Measurements from ENCODE around the gene MDGA2.

The MDGA2 gene

DNA sequence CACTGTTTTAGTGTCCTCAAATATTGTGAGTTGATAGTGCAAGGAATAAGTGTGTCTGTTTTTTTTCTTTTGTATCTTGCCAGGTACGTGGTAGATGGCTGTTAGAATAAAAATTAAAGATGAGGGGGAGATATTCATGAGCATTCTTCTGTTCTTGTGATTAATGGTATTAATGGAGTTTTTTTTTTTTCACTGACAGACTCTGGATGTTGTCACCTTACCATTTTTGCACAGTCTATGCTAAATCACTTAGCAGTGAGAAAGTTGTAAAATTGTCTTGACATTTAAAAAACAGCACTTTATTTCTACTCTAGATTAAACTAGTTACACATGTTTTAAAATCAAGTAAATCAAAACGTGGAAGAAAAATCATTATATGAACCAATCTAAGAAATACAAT lies 204.3 kb downstream of the MDGA2 start:
- no peak for DNase-seq

DNA sequence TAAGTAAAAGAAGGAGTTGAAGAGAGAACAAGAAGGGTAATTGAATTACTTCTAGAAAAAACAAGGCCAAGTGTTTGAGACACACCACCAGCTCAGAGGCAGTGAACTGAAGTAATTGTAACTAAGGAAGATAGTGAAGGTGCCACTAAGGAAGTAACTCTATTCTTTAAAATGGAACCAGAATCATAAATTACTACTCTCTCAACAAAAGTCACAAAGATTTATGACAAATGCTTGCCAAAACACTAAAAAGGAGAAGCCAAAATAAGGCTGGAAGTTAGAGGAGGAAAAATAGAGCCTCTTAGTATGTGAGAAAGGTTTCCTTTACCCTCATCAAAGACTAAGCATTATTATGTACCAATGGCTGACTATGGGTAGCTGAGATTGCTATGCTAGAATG lies 208.5 kb downstream of the MDGA2 start:
- DNase-seq, result no peak

DNA sequence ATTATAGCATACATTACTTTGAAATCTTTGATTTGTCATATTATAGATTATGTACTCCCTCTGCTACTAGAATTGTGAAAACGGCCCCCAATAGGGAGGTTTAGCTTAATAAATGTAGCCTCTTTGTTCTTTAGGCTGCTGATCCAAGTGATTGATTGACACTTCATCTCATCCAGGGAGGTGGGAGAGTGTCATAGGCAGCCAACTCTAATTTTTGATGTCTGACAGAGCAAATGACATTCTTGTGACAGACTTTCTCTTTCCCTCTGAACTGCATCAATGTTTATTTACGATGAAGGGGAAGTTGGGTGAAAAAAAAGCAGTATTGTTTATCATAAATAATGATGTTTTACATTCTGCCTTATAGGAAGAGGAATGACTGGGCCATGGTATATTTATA lies 221.4 kb downstream of the MDGA2 start:
- DNase-seq, result no peak

- DNase-seq, result no peak
Measured at GRCh38 chr14:47447076-47447475, 228.3 kb downstream of the MDGA2 start.

- DNase-seq, result no peak
Measured at GRCh38 chr14:47442211-47442610, 233.2 kb downstream of the MDGA2 start.

DNA sequence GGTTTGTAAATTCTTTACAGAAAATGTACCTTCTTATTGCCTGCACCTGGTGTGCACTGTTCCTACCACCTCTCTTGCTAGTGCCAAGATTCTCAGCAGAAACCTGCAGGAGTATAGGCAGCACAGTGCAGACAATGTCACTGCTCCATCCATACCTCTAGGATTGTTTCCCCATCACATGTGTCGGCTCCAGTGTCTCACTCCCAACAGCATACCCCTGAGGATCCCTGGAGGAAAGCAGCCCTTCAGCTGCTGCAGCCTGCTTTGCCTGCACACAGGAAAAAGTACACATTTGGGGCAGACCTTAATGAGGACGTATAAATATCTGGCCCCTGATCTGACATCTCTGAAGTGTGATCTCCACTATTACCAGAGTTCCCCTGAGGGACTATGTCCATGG lies 235.5 kb downstream of the MDGA2 start:
- no peak for DNase-seq

DNA sequence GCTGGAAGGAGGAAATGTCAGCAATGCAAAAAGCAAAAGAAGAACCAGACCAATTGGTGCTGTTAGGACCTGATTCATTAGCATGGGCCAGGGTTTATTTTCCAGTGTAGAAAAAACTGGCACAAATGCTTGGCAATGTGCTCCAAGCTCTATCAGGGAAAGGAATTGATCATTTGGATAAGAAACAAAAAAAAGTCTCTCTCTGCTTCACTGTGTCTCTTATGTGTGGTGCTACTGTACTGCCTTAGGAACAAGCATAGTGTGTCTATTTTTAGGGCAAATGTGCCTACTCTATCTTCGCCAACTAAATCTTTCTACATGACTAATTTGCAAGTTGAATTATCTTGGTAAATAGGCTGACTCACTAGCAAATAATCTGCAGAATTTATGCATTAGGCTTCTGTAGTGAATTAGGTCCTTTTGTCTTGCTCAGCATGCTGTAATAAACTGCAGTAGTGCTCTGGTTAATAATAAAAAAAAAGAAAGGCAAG lies 236.7 kb downstream of the MDGA2 start:
- no peak for DNase-seq

- DNase-seq, result no peak
Measured at GRCh38 chr14:47435331-47435965, 240.0 kb downstream of the MDGA2 start.

- DNase-seq, result no peak
Measured at GRCh38 chr14:47427629-47428028, 247.8 kb downstream of the MDGA2 start.

DNA sequence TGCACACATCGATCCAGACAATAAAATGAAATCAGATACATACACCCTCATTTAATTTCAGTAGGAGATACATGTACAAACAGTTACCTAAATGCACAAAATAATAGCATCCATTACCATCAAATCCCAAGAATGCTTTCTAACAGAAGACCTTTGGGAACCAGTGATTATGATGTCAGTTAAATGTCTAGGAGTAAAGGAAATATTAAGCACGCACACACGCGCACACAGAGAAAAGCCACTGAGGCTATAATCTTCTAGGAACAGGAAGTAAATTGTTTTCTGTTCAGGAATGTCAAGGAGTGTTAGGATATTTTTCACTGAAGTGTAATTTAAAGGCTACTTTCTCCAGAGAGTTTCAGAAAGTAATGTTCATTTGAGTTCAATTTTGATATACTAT lies 250.1 kb downstream of the MDGA2 start:
- DNase-seq, result no peak

DNA sequence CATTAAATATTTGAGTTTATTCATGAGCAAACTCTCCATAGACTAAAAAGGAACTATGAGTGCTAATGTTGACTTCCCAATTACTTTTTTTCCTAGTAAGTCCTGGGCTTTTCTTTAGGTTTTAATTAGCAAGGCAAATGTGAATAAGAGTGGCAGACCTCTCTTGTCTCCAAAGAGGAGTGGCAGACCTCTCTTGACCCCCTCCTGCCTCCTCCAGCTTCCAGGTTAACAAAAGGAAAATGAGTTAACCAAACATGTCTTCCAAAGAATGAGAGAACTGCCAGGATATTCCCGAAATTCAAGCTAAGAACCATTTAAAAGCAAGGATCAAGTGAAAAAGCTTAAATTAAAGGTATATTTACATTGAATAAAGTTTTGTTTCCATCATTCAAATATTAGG lies 253.2 kb downstream of the MDGA2 start:
- no peak for DNase-seq

- no peak for DNase-seq
Measured at GRCh38 chr14:47411523-47411922, 263.9 kb downstream of the MDGA2 start.

GRCh38 chr14:47392326-47392725 lies 283.1 kb downstream of the MDGA2 start:
- no peak for DNase-seq

- no peak for DNase-seq
Measured at GRCh38 chr14:47390831-47391504, 284.4 kb downstream of the MDGA2 start.

DNA sequence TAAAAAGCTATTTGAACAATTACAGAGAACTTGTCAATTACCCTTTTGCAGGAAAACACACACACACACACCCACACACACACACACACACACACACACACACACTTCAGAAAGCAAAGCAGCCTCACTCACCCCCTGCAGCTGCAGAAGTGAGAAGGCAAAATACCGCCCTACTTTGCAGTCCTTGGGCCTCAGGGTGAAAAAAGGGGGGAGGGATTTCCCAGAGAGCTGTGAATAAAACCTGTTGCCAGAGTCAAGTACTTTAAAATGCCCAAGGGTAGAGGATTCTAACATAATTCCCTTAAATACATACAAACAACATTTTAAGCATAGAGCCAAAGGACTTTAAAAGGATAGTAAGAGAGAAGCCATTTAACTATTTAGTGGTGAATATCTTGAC lies 285.9 kb downstream of the MDGA2 start:
- no peak for DNase-seq

- DNase-seq, result no peak
Measured at GRCh38 chr14:47366006-47366405, 309.4 kb downstream of the MDGA2 start.

GRCh38 chr14:47365233-47365632 lies 310.2 kb downstream of the MDGA2 start:
- no peak for DNase-seq

GRCh38 chr14:47353186-47353585 lies 322.2 kb downstream of the MDGA2 start:
- no peak for DNase-seq

GRCh38 chr14:47346849-47347248 lies 328.6 kb downstream of the MDGA2 start:
- DNase-seq, result no peak

DNA sequence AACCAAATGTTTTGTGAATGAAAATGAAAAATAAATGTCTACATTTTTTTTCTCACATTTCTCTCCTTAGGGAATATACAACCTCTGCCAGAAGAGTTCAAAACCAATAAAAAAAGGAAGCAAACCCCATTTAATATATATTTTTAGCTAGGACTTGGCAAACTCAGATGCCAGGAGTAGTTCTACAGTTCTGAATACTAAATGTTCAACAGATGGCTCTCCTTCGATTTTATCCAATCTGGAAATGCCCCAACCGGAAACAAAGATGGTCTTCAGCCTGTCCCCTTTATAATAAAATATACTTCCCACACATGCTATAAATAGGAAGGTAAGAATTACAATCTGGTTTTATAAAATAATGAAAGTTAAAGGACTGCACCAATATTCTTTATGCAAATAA lies 330.4 kb downstream of the MDGA2 start:
- DNase-seq, result no peak

DNA sequence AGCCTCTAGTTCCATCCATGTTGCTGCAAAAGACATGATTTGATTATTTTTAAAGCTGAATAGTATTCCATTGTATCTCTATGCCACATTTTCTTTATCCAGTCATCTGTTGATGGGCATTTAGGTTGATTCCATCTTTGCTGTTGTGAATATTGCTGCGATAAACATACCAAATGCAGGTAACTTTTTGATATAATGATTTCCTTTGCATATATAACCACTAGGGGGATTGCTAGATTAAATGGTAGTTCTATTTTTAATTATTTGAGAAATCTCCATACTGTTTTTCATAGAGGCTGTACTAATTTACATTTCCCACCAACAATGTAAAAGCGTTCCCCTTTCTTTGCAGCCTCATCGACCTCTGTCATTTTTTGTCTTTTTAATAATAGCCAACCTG lies 342.5 kb downstream of the MDGA2 start:
- no peak for DNase-seq

DNA sequence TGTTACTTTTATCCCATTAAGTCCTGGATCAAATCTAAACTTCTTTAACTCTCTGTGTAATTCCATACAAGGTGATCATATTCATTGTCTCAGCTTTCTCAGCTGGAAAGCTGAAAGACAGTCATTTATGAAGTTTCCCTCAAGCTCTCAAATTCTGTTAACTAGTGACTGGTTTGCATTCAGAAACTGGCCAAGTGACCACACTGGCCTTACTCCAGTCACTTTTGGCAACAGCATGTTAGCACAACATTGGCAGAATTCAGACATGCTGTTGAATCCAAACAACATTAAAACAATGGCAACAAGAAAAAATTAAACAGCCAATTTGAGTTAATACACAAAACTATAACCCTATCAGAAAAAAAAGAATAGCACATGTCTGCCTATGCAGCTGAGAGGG lies 343.3 kb downstream of the MDGA2 start:
- DNase-seq, result no peak

DNA sequence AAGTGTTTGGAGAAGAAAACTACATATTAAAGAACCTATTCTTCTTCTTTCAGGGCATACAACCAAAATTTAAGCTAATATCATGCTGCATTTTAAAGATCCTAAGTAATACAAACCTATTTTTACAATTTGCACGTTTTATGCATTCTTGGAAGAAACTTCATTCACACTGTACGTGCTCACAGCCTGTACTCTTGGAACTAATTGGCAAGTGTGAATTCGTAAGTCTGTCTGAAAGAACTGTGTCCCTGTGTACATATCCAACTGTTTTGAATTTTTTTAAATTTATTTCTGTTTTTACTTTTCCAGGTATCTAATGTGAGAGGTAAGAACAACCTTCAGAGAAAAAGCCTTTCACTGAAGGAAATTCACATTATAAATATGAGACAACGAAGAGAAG lies 347.0 kb downstream of the MDGA2 start:
- no peak for DNase-seq

DNA sequence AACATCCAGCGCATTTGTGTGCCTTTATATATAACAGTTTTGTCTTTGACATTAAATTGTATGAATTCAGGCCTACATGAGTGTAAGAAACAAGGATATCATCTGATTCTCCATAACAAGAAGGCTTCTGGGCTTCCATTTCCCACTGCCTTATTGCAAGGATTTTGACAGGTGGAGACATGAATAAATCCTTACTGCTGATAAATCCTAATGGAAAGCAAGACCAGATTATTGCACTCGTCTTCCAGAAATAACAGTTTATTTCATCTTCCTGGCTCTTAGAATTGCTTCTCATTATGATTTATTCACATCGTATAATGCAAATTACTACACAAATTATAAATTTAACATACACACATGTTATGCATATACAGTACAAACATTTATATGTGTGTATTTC lies 348.1 kb downstream of the MDGA2 start:
- no peak for DNase-seq

DNA sequence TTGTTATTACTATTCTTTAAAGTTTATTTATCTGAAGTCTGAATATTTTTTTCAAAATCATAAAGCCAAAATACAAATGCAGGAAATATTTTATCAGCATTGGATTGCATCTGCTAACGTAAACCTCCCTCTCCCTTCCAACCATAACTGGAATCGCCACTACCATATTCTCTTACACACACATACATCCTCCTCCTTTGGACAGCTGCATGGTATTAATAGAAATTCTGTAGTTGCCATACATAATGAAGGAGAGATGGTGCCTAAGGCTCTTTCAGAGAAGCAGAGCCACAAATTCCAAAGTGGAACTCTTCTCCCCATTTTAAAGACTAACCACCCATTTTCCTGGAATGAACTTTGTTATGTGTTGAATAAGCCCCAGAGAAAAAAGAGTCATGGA lies 352.7 kb downstream of the MDGA2 start:
- DNase-seq, result no peak
